Measurements from ENCODE around the gene DNAH9. TPM values are rescaled to one million over a fixed set of nuclear protein-coding genes. Genes with fewer than 3 reads are reported as not detected.

Gene DNAH9
- total and polyA plus RNA-seq, 8 donors = 0.28 to 18.3 (median 0.42) TPM; not detected in 2

DNA sequence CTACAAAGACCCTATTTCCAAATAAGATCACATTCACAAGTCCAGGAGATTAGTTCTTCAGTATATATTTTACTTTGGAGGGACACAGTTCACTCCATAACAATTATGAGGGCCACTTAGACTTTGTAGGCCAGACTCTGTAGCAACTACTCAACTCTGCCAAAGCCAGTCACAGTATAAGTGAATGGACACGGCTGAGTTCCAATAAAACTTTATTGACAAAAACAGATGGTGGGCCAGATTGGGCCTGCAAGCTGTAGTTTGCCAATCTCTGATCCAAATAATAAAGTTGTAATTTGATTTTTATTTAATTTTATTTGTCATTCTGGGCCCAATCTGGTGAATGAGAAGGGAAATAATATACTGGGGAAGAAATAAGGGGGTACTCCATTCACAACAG, 297.9 kb downstream of the DNAH9 start:
- no peaks in the 10 kb centered on the region for H3K4me1 ChIP-seq
- no peaks in the 10 kb centered on the region for H3K36me3 ChIP-seq
- intact Hi-C loops (cut with DNase I; ENCODE audit: low total_unique reads) = no loop called here
- no peaks in the 10 kb centered on the region for H3K9me3 ChIP-seq
- H3K27ac ChIP-seq = no peak overlapping the region
- 88 to 93% (median 92%) methylated on average over 1 of the region's 1 CpG for WGBS, 5 donors
- no peaks in the 10 kb centered on the region for H3K27me3 ChIP-seq
- no peak overlapping the region for H3K4me3 ChIP-seq
- no peak for DNase-seq
- no peak for TF ChIP-seq POLR2AphosphoS5 (IDR thresholded peaks at IDR 0.05)
- TF ChIP-seq, protein P1, sequence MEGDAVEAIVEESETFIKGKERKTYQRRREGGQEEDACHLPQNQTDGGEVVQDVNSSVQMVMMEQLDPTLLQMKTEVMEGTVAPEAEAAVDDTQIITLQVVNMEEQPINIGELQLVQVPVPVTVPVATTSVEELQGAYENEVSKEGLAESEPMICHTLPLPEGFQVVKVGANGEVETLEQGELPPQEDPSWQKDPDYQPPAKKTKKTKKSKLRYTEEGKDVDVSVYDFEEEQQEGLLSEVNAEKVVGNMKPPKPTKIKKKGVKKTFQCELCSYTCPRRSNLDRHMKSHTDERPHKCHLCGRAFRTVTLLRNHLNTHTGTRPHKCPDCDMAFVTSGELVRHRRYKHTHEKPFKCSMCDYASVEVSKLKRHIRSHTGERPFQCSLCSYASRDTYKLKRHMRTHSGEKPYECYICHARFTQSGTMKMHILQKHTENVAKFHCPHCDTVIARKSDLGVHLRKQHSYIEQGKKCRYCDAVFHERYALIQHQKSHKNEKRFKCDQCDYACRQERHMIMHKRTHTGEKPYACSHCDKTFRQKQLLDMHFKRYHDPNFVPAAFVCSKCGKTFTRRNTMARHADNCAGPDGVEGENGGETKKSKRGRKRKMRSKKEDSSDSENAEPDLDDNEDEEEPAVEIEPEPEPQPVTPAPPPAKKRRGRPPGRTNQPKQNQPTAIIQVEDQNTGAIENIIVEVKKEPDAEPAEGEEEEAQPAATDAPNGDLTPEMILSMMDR (IDR thresholded peaks at IDR 0.05) = no peak
- TF ChIP-seq EP300 (IDR thresholded peaks at IDR 0.05) = no peak
- no peak for TF ChIP-seq POLR2A (IDR thresholded peaks at IDR 0.05)

DNA sequence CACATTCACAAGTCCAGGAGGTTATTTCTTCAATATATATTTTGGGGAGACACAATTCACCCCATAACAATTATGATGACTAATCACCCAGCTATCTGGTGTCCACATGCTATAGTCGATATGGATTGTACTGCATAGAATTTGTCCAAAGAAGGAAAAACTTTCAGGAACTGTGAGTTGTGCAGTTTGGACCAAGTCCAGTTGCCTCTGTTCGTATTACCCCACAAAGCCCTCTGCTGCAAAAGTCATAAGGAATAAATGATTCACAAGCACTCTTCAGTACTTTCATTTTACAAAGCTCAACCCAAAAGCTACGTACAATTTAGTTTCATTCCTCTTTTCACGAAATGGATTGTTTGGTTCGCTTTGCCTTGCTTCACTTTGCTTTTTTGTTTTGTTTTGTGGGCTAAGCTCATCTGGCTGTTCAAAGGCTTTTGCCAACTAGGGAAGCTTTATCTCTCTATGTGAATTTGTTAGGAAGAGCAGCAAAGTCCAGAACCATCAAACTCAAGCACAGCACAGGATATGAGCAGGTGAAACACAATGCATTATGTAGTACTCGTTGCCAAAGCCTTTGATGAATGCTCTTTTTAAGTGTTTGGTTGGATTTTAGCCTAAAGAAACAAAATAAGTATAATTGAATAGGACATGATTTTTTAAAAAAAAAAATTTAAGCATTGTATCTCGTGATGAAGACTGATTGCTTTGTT, 300.4 kb downstream of the DNAH9 start:
- H3K27ac ChIP-seq = no peak overlapping the region
- 57 to 67% (median 61%) methylated on average over 7 of the region's 7 CpGs for WGBS, 5 donors

GRCh38 chr17:11899537-11899942, 301.3 kb downstream of the DNAH9 start:
- Histone ChIP-seq H3K36me3 (no peaks in the 10 kb centered on the region), H3K9me3 (no peaks in the 10 kb centered on the region), H3K4me3 (no peak overlapping the region), H3K27me3 (no peaks in the 10 kb centered on the region), H3K4me1 (no peaks in the 10 kb centered on the region), H3K27ac (no peak overlapping the region)
- intact Hi-C loops (cut with DNase I; ENCODE audit: low total_unique reads) = no loop called here
- 45 to 56% (median 49%) methylated on average over 4 of the region's 4 CpGs for WGBS, 5 donors
- peak in 1 of 2 donors; percentile 47 for DNase-seq
- TF ChIP-seq POLR2A (IDR thresholded peaks at IDR 0.05) (no peak), POLR2AphosphoS5 (IDR thresholded peaks at IDR 0.05) (no peak), EP300 (IDR thresholded peaks at IDR 0.05) (no peak)
- TF ChIP-seq, protein P1 (IDR thresholded peaks at IDR 0.05) = no peak

More for the DNA sequence above, 300.4 kb downstream of the DNAH9 start:
- Histone ChIP-seq H3K36me3 (no peaks in the 10 kb centered on the region), H3K4me3 (no peak overlapping the region), H3K9me3 (no peaks in the 10 kb centered on the region), H3K27me3 (no peaks in the 10 kb centered on the region), H3K4me1 (no peaks in the 10 kb centered on the region)
- TF ChIP-seq, protein P1 (IDR thresholded peaks at IDR 0.05) = no peak
- TF ChIP-seq POLR2AphosphoS5 (IDR thresholded peaks at IDR 0.05) (no peak), EP300 (IDR thresholded peaks at IDR 0.05) (no peak), POLR2A (IDR thresholded peaks at IDR 0.05) (no peak)
- intact Hi-C loops (cut with DNase I; ENCODE audit: low total_unique reads) = no loop called here
- no peak for DNase-seq

GRCh38 chr17:11900041-11900476, 301.8 kb downstream of the DNAH9 start:
- H3K27ac ChIP-seq = no peak overlapping the region
- H3K36me3 ChIP-seq = no peaks in the 10 kb centered on the region
- TF ChIP-seq, protein P1 (IDR thresholded peaks at IDR 0.05) = no peak
- TF ChIP-seq EP300 (IDR thresholded peaks at IDR 0.05) (no peak), POLR2A (IDR thresholded peaks at IDR 0.05) (no peak), POLR2AphosphoS5 (IDR thresholded peaks at IDR 0.05) (no peak)

More at GRCh38 chr17:11900041-11900476, 301.8 kb downstream of the DNAH9 start:
- Histone ChIP-seq H3K4me1 (no peaks in the 10 kb centered on the region), H3K27me3 (no peaks in the 10 kb centered on the region), H3K4me3 (no peak overlapping the region), H3K9me3 (no peaks in the 10 kb centered on the region)
- peak in 1 of 2 donors; percentile 58 for DNase-seq
- intact Hi-C loops (cut with DNase I; ENCODE audit: low total_unique reads) = no loop called here
- 44 to 46% (median 45%) methylated on average over 6 of the region's 6 CpGs for WGBS, 5 donors
